Measurements from ENCODE around the gene ERCC5.

The ERCC5 gene

GRCh38 chr13:102838273-102838672, 7.6 kb upstream of the ERCC5 start:
- DNase-seq (ENCODE audit: insufficient read length, low spot score) (no peak), FAIRE-seq (no peak)
- TF ChIP-seq TAF1 (IDR thresholded peaks at IDR 0.05; ENCODE audit: low read depth, low read length), result no peak
- no peak for TF ChIP-seq PAX5 (IDR thresholded peaks at IDR 0.05; ENCODE audit: insufficient read depth, low read length, severe bottlenecking)
- no peak for TF ChIP-seq POU2F2 (IDR thresholded peaks at IDR 0.05; ENCODE audit: low read depth, low read length)
- TF ChIP-seq SPI1 (IDR thresholded peaks at IDR 0.05; ENCODE audit: low read depth, low read length), result no peak
- TF ChIP-seq POLR2AphosphoS5 (IDR thresholded peaks at IDR 0.05; ENCODE audit: low read depth, low read length), result no peak
- no peak for TF ChIP-seq POLR2A (IDR thresholded peaks at IDR 0.05; ENCODE audit: low read depth, low read length)

- no peak for DNase-seq (ENCODE audit: insufficient read length, low spot score)
- FAIRE-seq, result no peak
- no peak for TF ChIP-seq POLR2AphosphoS5 (IDR thresholded peaks at IDR 0.05; ENCODE audit: low read depth, low read length)
- TF ChIP-seq PAX5 (IDR thresholded peaks at IDR 0.05; ENCODE audit: insufficient read depth, low read length, severe bottlenecking), result no peak
- no peak for TF ChIP-seq POU2F2 (IDR thresholded peaks at IDR 0.05; ENCODE audit: low read depth, low read length)
- no peak for TF ChIP-seq TAF1 (IDR thresholded peaks at IDR 0.05; ENCODE audit: low read depth, low read length)
- TF ChIP-seq POLR2A (IDR thresholded peaks at IDR 0.05; ENCODE audit: low read depth, low read length), result no peak
- TF ChIP-seq SPI1 (IDR thresholded peaks at IDR 0.05; ENCODE audit: low read depth, low read length), result no peak
These were observed 6.8 kb upstream of the ERCC5 start for GRCh38 chr13:102838982-102839381.

GRCh38 chr13:102839462-102839861, 6.4 kb upstream of the ERCC5 start:
- DNase-seq (ENCODE audit: insufficient read length, low spot score) (no peak), FAIRE-seq (no peak)
- TF ChIP-seq POLR2AphosphoS5 (IDR thresholded peaks at IDR 0.05; ENCODE audit: low read depth, low read length), result no peak
- no peak for TF ChIP-seq POLR2A (IDR thresholded peaks at IDR 0.05; ENCODE audit: low read depth, low read length)
- TF ChIP-seq TAF1 (IDR thresholded peaks at IDR 0.05; ENCODE audit: low read depth, low read length), result no peak
- no peak for TF ChIP-seq POU2F2 (IDR thresholded peaks at IDR 0.05; ENCODE audit: low read depth, low read length)
- TF ChIP-seq SPI1 (IDR thresholded peaks at IDR 0.05; ENCODE audit: low read depth, low read length), result no peak
- no peak for TF ChIP-seq PAX5 (IDR thresholded peaks at IDR 0.05; ENCODE audit: insufficient read depth, low read length, severe bottlenecking)

- FAIRE-seq (no peak), DNase-seq (ENCODE audit: insufficient read length, low spot score) (no peak)
- no peak for TF ChIP-seq PAX5 (IDR thresholded peaks at IDR 0.05; ENCODE audit: insufficient read depth, low read length, severe bottlenecking)
- TF ChIP-seq POLR2A (IDR thresholded peaks at IDR 0.05; ENCODE audit: low read depth, low read length), result no peak
These were observed 573 bp upstream of the ERCC5 start for GRCh38 chr13:102845289-102845629.

GRCh38 chr13:102846261-102847015, 606 bp downstream of the ERCC5 start:
- DNase-seq (ENCODE audit: insufficient read length, low spot score), result no peak
- FAIRE-seq, result peak; percentile 69
- TF ChIP-seq POU2F2 (IDR thresholded peaks at IDR 0.05; ENCODE audit: low read depth, low read length), result peak; percentile 93
- peak; percentile 82 for TF ChIP-seq POLR2AphosphoS5 (IDR thresholded peaks at IDR 0.05; ENCODE audit: low read depth, low read length)
- peak; percentile 87 for TF ChIP-seq SPI1 (IDR thresholded peaks at IDR 0.05; ENCODE audit: low read depth, low read length)
- TF ChIP-seq PAX5 (IDR thresholded peaks at IDR 0.05; ENCODE audit: insufficient read depth, low read length, severe bottlenecking), result no peak
- peak; percentile 74 for TF ChIP-seq POLR2A (IDR thresholded peaks at IDR 0.05; ENCODE audit: low read depth, low read length)
- peak; percentile 12; the same call in 1 of the 2 replicates for TF ChIP-seq TAF1 (IDR thresholded peaks at IDR 0.05; ENCODE audit: low read depth, low read length)

GRCh38 chr13:102847272-102848234, 1.7 kb downstream of the ERCC5 start:
- DNase-seq (ENCODE audit: insufficient read length, low spot score), result no peak
- TF ChIP-seq PAX5 (IDR thresholded peaks at IDR 0.05; ENCODE audit: insufficient read depth, low read length, severe bottlenecking), result no peak
- TF ChIP-seq POLR2AphosphoS5 (IDR thresholded peaks at IDR 0.05; ENCODE audit: low read depth, low read length), result no peak
- no peak for TF ChIP-seq POLR2A (IDR thresholded peaks at IDR 0.05; ENCODE audit: low read depth, low read length)
- no peak for TF ChIP-seq POU2F2 (IDR thresholded peaks at IDR 0.05; ENCODE audit: low read depth, low read length)
- TF ChIP-seq SPI1 (IDR thresholded peaks at IDR 0.05; ENCODE audit: low read depth, low read length), result no peak
- TF ChIP-seq TAF1 (IDR thresholded peaks at IDR 0.05; ENCODE audit: low read depth, low read length), result no peak
- no peak for FAIRE-seq

- DNase-seq (ENCODE audit: insufficient read length, low spot score) (no peak), FAIRE-seq (no peak)
- TF ChIP-seq POLR2A (IDR thresholded peaks at IDR 0.05; ENCODE audit: low read depth, low read length), result no peak
These were observed 3.1 kb downstream of the ERCC5 start for GRCh38 chr13:102848956-102849355.

GRCh38 chr13:102852556-102852955, 6.7 kb downstream of the ERCC5 start:
- TF ChIP-seq TAF1 (IDR thresholded peaks at IDR 0.05; ENCODE audit: low read depth, low read length) (no peak), PAX5 (IDR thresholded peaks at IDR 0.05; ENCODE audit: insufficient read depth, low read length, severe bottlenecking) (no peak), POLR2AphosphoS5 (IDR thresholded peaks at IDR 0.05; ENCODE audit: low read depth, low read length) (no peak), POLR2A (IDR thresholded peaks at IDR 0.05; ENCODE audit: low read depth, low read length) (no peak), POU2F2 (IDR thresholded peaks at IDR 0.05; ENCODE audit: low read depth, low read length) (no peak), SPI1 (IDR thresholded peaks at IDR 0.05; ENCODE audit: low read depth, low read length) (no peak)
- FAIRE-seq (no peak), DNase-seq (ENCODE audit: insufficient read length, low spot score) (no peak)

GRCh38 chr13:102854675-102855074, 8.8 kb downstream of the ERCC5 start:
- FAIRE-seq, result peak; percentile 20

GRCh38 chr13:102856557-102856956, 10.7 kb downstream of the ERCC5 start:
- no peak for FAIRE-seq
- TF ChIP-seq POLR2A (IDR thresholded peaks at IDR 0.05; ENCODE audit: low read depth, low read length) (no peak), TAF1 (IDR thresholded peaks at IDR 0.05; ENCODE audit: low read depth, low read length) (no peak), SPI1 (IDR thresholded peaks at IDR 0.05; ENCODE audit: low read depth, low read length) (no peak), PAX5 (IDR thresholded peaks at IDR 0.05; ENCODE audit: insufficient read depth, low read length, severe bottlenecking) (no peak), POU2F2 (IDR thresholded peaks at IDR 0.05; ENCODE audit: low read depth, low read length) (no peak), POLR2AphosphoS5 (IDR thresholded peaks at IDR 0.05; ENCODE audit: low read depth, low read length) (no peak)
- DNase-seq (ENCODE audit: insufficient read length, low spot score), result no peak

More at GRCh38 chr13:102854675-102855074, 8.8 kb downstream of the ERCC5 start:
- TF ChIP-seq POLR2A (IDR thresholded peaks at IDR 0.05; ENCODE audit: low read depth, low read length), result no peak
- peak; percentile 50 for TF ChIP-seq SPI1 (IDR thresholded peaks at IDR 0.05; ENCODE audit: low read depth, low read length)
- no peak for DNase-seq (ENCODE audit: insufficient read length, low spot score)

Data from GM12891 (cell line).